Measurements from ENCODE around the gene ANLN. TPM values are rescaled to one million over a fixed set of nuclear protein-coding genes. Genes with fewer than 3 reads are reported as not detected.
A peak's percentile ranks its signal among the peaks of the same experiment; 100 is the strongest.

The ANLN gene
- total RNA-seq, 1 donor from 2014 or later: 15.4 TPM

DNA sequence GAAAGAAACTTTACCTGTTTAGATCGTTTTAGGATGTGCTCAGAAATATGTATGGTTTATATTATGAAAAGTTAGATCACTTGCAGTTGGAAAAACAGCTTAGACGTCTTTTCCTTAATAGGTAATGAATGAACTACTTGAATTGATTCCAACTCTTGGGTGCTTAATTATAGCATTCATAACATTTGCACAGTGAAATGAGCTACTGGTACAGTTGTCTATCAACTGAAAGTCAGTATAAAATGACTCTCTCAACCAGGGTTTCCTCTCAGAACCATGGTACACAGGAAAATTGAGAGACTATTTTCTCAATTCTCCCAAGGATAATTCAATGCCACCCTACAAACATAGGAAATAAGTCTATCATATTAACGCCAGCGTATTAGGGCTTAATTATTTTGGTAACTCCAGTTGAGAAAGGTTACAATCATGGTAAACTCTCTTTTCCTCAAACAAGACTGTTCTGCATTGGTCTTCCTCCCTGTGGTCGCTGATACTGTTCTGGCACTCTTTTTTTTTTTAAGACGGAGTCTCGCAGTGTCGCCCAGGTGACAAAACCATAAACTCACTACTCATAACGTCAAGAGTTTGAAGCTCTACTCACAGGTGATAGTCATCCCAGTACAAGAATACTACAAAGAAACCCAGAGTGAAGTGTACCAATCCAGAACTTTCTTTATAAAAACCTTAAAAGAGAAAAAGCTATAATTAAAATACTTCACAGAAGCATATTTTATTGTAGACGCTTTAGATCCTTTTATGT, 2.0 kb downstream of the ANLN start:
- TF ChIP-seq, protein P1, sequence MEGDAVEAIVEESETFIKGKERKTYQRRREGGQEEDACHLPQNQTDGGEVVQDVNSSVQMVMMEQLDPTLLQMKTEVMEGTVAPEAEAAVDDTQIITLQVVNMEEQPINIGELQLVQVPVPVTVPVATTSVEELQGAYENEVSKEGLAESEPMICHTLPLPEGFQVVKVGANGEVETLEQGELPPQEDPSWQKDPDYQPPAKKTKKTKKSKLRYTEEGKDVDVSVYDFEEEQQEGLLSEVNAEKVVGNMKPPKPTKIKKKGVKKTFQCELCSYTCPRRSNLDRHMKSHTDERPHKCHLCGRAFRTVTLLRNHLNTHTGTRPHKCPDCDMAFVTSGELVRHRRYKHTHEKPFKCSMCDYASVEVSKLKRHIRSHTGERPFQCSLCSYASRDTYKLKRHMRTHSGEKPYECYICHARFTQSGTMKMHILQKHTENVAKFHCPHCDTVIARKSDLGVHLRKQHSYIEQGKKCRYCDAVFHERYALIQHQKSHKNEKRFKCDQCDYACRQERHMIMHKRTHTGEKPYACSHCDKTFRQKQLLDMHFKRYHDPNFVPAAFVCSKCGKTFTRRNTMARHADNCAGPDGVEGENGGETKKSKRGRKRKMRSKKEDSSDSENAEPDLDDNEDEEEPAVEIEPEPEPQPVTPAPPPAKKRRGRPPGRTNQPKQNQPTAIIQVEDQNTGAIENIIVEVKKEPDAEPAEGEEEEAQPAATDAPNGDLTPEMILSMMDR (IDR thresholded peaks at IDR 0.05; ENCODE audit: insufficient read depth, low read length, poor library complexity, severe bottlenecking): no peak
- H3K27me3 ChIP-seq (ENCODE audit: control insufficient read depth, insufficient read depth, low read length): no peaks in the 10 kb centered on the region
- DNase-seq (ENCODE audit: low read depth): no peak
- H3K36me3 ChIP-seq (ENCODE audit: control insufficient read depth, insufficient read depth, low read length): no peaks in the 10 kb centered on the region
- H3K4me3 ChIP-seq (ENCODE audit: low read depth, low read length): peak overlapping the region; percentile 94

DNA sequence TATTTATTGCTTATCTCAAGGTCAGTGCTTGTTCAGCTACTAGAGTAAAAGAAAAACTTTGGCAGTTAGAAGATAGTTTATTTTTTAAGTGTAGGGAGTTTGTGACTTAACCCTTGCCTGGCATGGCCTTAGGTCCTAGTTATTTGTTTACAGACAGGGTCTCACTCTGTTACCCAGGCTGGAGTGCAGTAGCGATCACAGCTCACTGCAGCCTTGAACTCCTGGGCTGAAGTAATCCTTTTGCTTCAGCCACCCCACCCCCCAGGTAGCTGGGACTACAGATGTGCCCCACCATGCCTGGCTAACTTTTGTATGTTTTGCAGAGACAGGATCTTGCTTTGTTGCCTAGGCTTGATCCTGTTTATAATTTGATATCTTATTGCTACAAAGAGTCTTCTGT, 4.2 kb downstream of the ANLN start:
- no peaks in the 10 kb centered on the region for H3K36me3 ChIP-seq (ENCODE audit: control insufficient read depth, insufficient read depth, low read length)
- no peak overlapping the region for H3K4me3 ChIP-seq (ENCODE audit: low read depth, low read length)
- TF ChIP-seq, protein P1 (IDR thresholded peaks at IDR 0.05; ENCODE audit: insufficient read depth, low read length, poor library complexity, severe bottlenecking): no peak
- no peak for DNase-seq (ENCODE audit: low read depth)
- no peaks in the 10 kb centered on the region for H3K27me3 ChIP-seq (ENCODE audit: control insufficient read depth, insufficient read depth, low read length)

DNA sequence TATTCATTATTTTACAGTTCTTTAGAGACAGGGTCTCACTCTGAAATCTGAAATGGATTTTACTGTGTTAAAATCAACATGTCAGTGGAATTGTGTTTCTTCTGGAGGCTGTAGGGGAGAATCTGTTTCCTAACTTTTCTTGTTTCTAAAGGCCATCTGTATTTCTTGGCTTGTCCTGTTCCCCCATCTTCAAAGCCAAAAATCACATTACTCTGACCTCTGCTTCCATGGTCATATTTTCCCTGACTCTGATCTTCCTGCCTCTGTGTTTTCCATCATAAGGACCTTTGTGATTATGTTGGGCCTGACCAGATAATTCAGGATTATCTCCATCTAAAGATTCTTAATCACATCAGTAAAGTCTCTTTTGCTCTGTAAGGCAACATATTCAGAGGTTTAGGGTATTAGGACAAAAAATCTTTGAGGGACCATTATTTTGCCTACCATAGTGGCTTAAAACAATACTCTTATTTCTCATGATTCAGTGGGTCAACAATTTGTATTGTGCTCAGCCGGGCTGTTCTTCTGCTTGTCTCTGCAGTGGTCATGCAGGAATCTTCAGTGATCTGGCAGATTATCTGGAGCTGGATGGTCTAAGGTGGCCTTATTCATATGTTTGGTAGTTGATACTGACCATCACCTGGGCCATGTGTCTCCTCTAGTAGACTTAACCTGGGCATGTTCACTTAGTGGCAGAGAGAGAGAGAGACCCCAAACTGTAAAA, 5.7 kb downstream of the ANLN start:
- Histone ChIP-seq H3K36me3 (ENCODE audit: control insufficient read depth, insufficient read depth, low read length) (no peaks in the 10 kb centered on the region), H3K4me3 (ENCODE audit: low read depth, low read length) (no peak overlapping the region), H3K27me3 (ENCODE audit: control insufficient read depth, insufficient read depth, low read length) (no peaks in the 10 kb centered on the region)
- no peak for DNase-seq (ENCODE audit: low read depth)
- TF ChIP-seq, protein P1 (IDR thresholded peaks at IDR 0.05; ENCODE audit: insufficient read depth, low read length, poor library complexity, severe bottlenecking): no peak

DNA sequence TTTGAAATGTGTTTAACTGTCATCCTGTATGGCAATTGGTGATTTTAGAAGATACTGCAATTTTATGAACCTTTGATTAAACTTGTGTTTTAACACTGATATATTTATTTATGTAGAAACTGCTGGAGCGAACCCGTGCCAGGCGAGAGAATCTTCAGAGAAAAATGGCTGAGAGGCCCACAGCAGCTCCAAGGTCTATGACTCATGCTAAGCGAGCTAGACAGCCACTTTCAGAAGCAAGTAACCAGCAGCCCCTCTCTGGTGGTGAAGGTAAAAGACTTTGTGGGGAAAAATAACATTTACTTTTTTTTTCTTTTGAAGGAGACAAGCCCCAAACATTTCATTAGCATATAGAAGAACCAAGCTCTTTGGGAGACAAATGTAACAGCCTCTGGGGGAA, 6.5 kb downstream of the ANLN start:
- H3K4me3 ChIP-seq (ENCODE audit: low read depth, low read length): no peak overlapping the region
- no peak for DNase-seq (ENCODE audit: low read depth)
- no peaks in the 10 kb centered on the region for H3K36me3 ChIP-seq (ENCODE audit: control insufficient read depth, insufficient read depth, low read length)
- H3K27me3 ChIP-seq (ENCODE audit: control insufficient read depth, insufficient read depth, low read length): no peaks in the 10 kb centered on the region
- TF ChIP-seq, protein P1 (IDR thresholded peaks at IDR 0.05; ENCODE audit: insufficient read depth, low read length, poor library complexity, severe bottlenecking): no peak

DNA sequence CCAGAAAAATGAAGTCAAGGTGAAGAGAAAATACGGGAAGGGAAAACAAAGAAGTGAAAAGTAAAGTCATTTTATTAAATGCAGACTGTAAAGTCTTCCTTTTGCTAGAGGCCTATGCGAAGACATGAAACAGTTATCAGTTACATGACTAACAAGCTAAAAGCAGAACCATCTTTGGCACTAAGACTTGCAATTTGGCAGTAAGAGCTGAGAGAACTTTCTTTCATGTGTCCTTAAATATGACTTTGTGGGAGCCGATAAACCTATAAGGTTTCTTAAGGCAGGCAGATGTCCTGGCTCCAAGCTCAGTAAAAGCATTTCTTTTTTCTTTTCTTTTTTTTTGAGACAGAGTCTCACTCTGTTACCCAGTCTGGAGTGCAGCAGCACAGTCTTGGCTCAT, 10.4 kb downstream of the ANLN start:
- TF ChIP-seq, protein P1 (IDR thresholded peaks at IDR 0.05; ENCODE audit: insufficient read depth, low read length, poor library complexity, severe bottlenecking): no peak
- Histone ChIP-seq H3K27me3 (ENCODE audit: control insufficient read depth, insufficient read depth, low read length) (no peaks in the 10 kb centered on the region), H3K4me3 (ENCODE audit: low read depth, low read length) (no peak overlapping the region), H3K36me3 (ENCODE audit: control insufficient read depth, insufficient read depth, low read length) (no peaks in the 10 kb centered on the region)
- DNase-seq (ENCODE audit: low read depth): no peak
